ENCODE data around the gene NTMT1.
"Not testable (repeated sequence)": the region's sequence is repeated elsewhere in the genome, so short reads cannot be mapped to it uniquely, and the experiment has no call there.

Gene NTMT1

DNA sequence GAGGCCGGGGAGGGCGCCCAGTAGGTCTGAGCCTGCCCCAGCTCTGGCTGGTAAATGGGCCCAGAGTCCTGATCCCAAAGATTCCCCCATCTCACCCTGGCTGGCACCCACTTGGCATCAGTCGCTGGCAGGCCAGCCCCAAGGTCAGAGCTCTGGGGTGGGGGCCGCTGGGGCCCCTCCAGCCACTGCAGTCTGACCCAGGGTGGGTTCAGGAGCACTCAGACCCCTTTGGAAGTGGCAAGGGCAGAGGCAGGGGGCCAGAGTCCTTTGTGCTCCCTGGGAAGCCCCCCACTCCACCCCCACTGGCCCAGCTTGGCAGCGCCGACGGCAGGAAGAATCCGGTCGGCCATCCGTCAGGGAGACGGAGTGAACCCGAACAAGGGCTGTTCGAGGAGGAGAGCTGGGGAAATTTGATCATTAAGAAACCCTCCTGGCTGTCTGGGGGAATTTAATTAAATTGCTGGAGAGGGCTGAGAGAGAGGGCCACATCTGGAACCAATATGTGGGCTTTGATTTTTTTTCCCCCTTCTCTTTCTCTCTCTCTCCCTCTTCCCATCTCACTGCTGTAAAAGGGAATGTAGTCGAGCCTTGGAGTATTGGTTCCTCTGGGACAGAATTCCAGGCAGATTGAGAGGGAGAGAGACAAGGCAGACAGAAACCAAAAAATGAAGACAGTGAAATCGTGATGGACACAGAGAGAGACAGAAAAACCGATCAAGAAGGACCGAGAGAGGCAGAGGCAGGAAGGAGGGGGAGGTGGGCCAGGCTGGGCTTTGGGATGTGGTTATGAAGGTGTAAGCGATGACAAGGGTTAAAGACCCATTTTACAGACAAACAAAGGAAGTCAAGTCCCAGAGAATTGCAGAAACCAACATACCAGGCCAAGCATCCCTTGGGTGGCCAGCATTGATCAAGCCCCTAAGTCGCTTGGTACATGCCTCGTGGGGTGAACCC, 24.0 kb downstream of the NTMT1 start:
- DNase-seq (ENCODE audit: low read depth in 1 of 2, low spot score in 1 of 2): no peak

DNA sequence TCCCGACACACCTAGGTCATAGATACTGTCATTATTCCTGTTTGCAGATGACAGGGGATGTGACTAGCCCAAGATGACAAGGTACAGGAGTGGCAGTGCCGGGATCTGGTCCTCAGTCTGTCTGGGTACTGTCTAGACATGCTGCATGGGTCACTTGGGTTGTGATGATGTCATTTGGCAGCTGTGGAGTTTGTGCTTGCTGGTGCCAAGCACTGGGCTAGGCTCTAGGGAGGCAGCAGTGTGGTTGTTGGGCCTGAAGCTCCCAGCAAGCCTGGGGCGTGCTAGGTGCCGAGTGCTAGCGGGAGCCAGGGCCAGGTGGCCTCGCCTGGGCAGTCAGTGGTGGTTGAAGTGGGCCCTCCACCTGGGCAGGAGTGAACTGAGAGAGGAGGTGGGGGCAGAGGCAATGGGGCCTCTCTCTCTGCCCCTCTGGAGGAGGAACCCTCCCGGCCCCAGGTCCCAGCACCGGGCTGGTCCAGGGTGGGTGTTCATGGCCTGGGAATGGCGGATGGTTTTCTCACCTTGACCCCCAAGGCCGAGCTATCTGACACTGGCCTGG, 24.8 kb downstream of the NTMT1 start:
- no peak for DNase-seq (ENCODE audit: low read depth in 1 of 2, low spot score in 1 of 2)

DNA sequence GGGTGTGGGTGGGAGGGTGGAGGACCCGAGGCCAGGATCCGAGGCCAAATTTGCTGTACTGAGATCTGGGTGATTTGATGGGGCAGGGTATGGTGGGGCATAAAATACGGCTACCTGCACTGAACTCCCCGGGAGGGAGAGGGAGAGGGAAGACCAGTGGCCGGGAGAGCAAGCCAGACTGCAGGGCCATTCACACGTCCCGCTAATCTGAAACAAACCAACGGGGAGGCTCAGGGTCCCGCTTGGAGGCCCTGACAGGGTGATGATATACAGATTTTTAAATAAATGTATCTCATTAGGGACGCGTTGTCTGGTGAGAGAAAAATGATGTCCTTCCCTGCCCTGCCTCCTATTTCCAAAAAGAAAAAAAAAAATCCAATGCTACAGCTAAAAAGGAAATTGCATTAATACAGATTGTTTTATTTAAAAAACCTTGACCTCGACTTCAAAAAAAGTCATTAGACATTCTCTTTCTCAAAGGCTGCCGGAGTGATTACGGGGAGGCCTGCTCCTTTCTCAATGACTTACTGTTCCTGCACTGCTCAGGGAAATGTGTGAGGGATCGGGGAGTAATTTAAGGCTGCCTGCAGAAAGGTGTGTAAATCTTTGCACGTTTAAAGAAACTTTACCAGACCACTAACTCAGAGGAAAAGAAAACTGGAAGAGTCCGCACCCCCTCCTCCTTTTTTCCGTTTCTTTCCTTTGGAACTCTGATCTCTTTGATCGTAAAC, 28.0 kb downstream of the NTMT1 start:
- DNase-seq (ENCODE audit: low read depth in 1 of 2, low spot score in 1 of 2): no peak

DNA sequence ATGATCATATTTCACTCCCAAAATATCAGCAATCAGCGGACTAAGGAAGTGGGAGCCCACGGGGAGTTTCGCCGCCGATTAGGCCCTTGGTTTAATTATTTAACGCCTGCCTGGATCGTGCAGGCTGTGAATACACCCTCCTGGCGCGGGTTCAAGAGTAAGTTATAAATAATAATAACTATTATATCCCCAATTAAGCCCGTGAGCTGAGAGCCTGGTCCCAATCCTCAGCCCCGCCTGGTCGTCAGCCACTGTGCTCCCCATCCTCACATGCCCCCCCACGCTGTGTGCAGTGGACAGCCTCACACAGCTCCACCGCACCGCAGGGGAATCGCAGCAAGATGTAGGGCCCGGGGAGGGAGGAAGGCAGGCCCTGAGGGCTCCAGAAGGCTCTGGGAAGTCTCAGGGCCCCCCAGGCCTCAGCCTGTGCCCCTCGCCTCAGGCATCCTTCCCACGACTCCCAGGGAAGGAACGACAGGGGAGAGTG, 28.6 kb downstream of the NTMT1 start:
- no peak for DNase-seq (ENCODE audit: low read depth in 1 of 2, low spot score in 1 of 2)

DNA sequence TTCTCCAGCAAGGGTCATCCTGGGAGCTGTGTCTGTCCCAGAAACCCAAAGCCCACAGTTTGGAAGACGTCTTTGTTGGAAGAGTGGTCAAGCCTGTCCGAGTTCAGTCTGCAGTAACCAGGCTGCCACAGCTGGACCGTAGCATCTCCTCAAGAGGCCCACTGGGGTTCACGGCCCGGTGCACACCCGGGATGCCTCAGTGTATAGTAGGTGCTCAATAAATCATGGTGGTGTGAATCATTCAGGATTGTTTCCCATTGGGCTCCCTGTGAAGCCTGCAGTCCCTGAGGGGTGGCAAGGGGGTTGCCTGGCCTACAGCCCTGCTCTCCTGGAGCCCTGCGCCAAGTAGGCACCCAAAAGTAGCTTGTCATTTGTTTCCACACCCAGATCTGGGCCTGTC, 29.2 kb downstream of the NTMT1 start:
- no peak for DNase-seq (ENCODE audit: low read depth in 1 of 2, low spot score in 1 of 2)

DNA sequence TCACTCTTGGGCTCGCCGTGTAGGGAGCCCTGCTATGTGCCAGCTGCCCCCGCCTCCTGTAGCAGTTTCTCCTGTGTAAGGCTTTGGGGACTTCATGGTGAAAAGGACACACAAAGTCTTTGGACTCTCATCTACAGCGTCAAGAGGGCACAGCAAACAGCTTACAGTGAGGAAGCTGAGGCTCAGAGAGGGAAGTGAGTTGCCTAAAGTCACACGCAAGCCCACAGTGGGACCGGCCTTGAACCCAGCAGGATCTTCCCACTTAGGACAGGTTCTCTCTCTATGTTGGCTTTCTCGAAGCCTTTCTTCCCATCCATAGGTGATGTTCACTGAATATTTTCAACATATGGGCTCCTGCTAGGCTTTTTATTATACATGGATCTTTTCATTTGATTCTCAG, 29.7 kb downstream of the NTMT1 start:
- no peak for DNase-seq (ENCODE audit: low read depth in 1 of 2, low spot score in 1 of 2)

DNA sequence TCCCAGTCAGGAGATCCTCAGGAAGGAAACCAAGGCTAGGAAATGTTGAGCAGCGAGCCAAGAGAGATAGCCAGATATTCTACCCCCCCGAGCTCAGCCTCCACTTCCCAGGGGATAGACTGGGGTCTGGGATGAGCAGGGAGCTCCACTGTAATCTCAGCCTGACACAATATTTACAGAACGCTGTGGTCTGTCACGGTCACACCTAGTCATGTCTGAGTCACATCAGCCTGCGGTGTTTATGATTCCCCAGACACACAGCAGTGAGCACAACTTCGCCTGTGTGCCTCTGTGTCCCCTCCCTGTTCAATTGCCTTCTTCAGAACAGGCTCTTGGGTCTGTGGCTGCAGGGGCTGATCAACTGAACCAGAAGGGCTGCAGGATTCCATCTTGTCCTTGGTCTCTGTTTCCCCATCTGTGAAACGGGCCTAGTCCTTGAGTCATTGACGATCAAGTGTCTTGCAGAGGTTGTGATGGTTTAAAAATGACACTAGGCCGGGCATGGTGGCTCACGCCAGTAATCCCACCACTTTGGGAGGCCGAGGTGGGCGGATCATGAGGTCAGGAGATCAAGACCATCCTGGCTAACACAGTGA, 30.9 kb downstream of the NTMT1 start:
- DNase-seq (ENCODE audit: low read depth in 1 of 2, low spot score in 1 of 2): no peak

DNA sequence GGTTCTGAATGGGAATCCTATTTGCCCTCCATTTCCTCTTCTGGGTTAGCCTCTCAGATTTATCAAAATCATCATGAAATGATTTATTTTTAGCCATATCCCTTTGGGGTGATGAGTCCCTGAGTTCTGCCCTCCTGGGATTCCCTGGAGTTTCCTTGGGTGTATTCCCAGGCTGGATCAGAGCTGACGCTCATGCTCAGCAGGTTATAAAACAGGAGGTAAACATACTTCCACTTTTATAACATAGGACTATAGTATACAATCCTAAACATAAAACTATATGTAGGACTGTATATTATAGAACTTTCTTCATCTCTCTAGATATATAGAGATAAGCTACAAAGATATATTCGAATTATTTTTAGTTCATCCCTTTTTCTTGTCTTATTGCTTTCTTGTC, 35.1 kb downstream of the NTMT1 start:
- DNase-seq (ENCODE audit: low read depth in 1 of 2, low spot score in 1 of 2): no peak

DNA sequence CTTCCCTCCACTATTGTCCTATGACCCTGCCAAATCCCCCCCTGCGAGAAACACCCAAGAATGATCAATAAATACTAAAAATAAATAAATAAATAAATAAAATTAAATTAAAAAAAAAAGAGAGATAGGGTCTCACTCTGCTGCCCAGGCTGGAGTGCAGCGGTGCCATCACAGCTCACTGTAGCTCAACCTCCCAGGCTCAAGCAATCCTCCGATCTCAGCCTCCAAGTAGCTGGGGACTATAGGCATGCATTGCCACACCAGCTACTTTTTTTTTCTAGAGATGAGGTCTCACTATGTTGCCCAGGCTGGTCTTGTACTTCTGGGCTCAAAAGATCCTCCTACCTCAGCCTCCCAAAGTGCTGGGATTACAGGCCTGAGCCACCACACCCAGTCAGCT, 36.3 kb downstream of the NTMT1 start:
- DNase-seq (ENCODE audit: low read depth in 1 of 2, low spot score in 1 of 2): not testable (repeated sequence)

DNA sequence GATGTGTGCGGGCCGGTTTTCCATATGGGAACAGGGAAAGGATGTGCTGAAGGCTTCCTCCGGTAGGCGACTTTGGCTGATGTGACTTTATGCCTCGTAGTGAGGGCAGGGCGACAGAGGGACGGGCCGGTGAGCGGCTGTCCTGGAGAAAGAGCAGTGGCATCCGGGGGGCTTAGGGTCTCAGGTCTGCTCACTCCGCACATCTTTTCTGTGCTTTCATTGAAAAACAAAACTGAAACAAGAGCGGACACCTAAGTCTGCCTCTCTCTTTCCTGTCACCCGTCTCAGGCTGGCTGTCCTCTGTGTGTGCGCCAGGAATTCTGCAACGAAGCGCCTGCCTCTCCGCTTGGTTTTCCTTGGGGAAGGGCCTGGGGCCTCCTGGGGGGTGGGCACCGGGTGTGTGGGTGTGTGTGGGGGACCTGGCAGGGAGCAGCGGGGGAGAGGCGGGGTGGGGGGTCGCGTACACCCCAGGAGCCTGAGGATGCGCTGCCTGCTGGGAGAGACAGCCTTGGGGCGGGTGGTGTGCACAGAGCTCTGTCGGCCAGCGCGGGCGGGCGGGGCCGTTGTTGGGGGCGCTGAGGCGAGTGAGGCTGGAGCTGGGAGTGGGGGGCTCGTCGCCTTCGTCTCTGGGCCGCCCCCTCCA, 38.9 kb downstream of the NTMT1 start:
- no peak for DNase-seq (ENCODE audit: low read depth in 1 of 2, low spot score in 1 of 2)

DNA sequence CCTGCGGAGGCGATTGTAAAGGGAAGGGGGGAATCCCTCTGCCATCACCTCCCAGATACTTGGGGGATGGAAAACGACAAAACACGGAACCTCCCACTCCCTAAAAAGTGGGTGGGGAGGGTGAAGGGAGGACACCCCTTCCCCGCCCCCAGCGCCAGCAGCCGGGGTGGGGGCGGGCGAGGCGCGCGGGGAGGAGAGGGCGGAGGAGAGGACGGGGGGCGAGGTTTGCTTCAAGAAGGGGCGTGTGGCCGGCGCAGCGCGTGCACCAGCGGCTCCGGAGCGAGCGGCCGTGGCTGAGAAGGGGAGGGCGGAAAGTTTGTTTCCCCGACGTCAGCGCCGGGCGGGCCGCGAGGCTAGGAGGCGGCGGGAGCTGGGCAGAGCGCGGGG, 39.4 kb downstream of the NTMT1 start, which contains the start of gene PRRX2:
Gene PRRX2 (plus strand): TSS at position 259 of the 387 bp plus-strand sequence. CDS start 221 bp downstream, outside the sequence.
- no peak for DNase-seq (ENCODE audit: low read depth in 1 of 2, low spot score in 1 of 2)

DNA sequence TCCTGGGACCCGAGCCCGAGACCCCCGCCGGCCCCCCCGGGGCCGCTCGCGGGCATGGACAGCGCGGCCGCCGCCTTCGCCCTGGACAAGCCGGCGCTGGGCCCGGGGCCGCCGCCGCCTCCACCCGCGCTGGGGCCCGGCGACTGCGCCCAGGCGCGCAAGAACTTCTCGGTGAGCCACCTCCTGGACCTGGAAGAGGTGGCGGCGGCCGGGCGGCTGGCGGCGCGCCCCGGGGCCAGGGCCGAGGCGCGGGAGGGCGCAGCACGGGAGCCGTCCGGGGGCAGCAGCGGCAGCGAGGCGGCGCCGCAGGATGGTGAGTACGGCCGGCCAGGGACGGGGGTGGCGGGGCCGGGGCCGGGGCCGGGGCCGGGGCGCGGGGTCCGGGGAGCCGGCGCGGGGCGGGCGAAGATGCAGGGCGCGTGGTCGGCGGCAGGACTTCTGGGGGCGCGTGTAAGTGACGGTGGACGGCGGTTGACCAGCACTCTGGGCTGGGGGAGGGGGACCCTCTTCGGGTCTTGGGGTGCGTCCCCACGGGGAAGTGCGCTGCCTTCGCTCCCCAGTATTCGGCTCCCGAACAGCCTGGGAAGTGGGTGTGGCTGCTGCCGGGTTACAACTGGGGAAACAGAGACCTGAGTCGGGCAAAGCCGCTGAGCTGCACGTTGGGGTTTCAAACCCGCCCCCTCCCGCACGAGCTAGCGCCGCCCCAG, 40.0 kb downstream of the NTMT1 start:
- no peak for DNase-seq (ENCODE audit: low read depth in 1 of 2, low spot score in 1 of 2)

DNA sequence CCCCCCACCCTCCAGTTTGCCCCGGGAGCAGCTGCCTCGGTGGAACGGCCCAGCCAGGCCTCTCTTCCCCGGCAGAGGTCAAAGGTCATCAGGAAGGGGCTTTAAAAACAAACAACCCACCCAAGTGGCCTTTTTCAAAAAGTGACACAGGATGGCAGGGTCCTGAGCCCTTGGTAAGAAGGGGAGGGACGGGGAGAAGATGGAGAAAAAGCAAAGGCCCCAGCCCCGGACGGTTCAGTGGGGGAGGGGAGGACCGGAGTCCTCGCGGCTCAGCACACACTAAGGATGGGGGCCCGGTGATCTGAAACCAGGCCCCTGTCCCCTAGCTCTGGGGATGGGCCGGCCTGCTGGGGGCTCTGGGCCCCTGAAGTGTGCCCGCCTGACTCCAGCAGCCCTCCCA, 40.6 kb downstream of the NTMT1 start:
- DNase-seq (ENCODE audit: low read depth in 1 of 2, low spot score in 1 of 2): no peak

DNA sequence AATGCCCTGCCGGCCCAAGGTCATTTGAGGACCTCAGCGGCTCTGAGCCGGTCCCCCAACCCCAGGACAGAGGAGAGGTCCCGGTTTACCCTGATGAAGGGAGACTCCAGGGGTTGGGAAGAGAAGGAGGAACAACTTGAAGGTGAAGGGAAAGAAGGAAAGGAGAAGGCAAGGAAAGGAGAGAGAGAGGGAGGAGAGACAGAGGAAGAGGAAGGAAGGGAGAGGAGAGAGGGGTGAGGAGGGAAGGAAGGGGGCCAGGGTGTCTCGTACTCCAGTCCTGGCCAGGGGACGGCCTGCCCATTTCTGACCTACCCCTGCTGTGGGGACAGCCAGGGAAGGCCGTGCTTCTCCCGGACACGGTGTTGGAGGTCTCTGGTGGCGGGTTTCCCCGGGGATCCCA, 41.4 kb downstream of the NTMT1 start:
- DNase-seq (ENCODE audit: low read depth in 1 of 2, low spot score in 1 of 2): no peak

DNA sequence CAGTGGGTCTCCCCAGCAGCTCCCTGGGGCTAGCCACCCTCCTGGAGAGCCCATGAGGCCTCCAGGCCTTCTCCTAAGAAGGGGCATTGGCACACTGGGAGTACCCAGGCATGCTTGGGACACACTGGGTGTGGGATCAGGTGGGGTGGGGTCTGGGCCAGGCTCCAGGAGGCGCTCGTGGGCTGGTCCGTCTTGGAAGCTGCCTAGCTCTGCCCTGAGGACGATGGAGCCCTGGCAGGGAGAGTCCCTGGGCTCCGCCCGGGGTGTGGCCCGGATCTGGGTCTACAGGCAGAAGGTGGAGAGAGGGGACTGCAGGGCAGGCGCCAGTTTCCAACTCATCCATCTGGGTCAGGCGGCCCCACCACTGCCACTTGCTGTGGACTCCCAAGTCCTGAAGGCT, 41.9 kb downstream of the NTMT1 start:
- no peak for DNase-seq (ENCODE audit: low read depth in 1 of 2, low spot score in 1 of 2)

DNA sequence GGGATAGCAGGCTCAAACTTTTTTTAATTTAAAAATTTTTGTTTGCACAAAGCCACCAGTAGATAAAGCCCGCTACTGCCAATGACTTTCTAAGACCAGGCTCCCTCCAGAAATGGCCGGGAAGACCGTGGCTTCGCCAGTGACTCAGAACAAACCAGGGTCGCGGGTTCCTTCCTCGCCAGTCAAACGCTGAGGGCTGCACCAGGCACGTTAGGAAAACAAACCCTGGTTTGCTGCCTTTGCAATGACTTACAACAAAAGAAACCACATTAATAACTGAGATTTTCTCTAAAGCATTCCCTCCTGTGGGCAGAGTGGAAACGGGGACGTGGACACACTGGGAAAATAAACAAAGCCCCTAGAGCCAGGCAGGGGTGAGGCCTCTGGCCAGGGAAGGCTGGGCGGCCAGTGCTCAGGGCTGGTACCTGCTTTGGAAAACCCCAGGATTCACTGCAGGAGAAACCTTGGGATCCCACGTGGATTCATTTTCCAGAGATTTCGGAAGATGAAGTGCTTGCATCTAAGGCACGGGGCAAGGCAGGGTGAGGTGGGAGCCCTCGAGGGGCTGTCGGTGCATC, 43.3 kb downstream of the NTMT1 start:
- no peak for DNase-seq (ENCODE audit: low read depth in 1 of 2, low spot score in 1 of 2)

DNA sequence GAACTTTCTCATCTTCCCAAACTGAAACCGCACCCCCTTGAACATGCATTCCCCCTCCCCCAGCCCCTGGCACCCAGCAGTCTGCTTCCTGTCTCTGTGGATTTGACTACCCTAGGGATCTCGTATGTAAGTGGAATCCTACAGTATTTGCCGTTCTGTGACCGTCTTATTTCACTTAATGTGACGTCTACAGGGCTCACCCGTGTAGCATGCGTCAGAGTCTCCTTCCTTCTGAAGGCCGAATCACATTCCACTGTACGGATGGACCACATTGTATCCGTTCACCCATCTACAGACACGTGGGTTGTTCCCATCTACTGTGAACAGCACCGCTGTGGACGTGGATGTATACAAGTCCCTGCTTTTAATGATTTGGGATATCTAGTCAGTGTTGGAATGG, 44.0 kb downstream of the NTMT1 start:
- no peak for DNase-seq (ENCODE audit: low read depth in 1 of 2, low spot score in 1 of 2)

DNA sequence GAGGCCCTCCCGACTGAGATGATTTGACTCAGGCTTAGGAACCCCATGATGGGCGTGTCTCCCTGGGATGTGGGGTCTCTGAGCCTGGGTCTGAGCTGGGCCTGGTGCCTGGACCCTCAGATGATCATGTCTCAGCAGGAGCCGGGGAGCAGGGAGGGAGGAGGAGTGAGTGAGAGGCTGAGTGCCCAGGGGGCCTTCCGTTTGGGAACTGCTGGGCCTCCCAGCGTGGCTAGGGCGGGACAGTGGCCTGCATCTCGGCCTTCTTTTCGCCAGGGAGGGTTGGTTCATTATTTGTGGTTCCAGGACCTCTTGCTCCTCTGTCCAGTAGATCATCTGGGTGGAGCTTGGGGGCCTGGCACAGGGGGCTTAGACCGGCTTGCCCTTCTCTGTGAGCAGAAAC, 45.1 kb downstream of the NTMT1 start:
- no peak for DNase-seq (ENCODE audit: low read depth in 1 of 2, low spot score in 1 of 2)

DNA sequence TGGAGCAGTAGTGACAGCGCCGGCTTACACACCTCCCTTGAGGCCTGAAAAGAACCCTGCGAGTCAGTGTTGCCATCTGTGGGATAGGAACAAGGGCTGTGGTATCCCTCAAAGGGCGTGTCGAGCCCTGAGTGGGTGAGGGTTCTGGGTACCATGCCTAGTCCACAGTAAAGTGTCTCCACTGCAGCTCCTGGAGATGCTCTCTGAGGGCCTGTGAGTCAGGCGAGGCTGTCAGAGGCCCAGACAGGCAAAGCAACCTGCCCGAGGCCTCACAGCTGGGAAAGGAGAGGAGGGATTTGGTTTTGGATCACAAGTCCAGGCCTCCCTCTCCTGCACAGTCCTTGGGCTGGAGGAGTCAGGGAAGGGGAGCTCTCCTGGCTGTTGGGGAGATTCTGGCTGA, 45.6 kb downstream of the NTMT1 start:
- DNase-seq (ENCODE audit: low read depth in 1 of 2, low spot score in 1 of 2): no peak

DNA sequence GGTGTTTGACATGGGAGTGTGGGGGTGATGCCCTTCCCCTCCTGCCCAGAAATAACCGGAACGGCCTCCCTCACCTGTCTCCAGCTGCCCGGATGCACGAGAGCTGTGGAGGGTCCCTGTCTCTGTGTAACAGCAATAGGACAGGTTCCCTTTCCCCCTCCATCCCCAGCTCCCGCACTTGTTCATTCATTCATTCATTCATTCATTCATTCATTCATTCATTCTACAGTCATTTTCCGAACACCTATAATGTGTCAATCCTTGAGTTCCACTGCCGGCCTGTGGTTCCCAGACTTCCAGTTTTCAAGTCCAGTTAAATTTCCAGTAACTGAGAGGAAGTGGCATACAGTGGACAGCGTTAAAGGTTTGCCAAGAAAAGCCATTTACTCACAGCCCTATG, 46.7 kb downstream of the NTMT1 start:
- no peak for DNase-seq (ENCODE audit: low read depth in 1 of 2, low spot score in 1 of 2)
